Smooth muscle cell (in vitro differentiated cells): ENCODE measurements around the gene PCDHGA11. TPM values are rescaled to one million over a fixed set of nuclear protein-coding genes. Genes with fewer than 3 reads are reported as not detected.
"Not testable (repeated sequence)": the region's sequence is repeated elsewhere in the genome, so short reads cannot be mapped to it uniquely, and the experiment has no call there.

Experiments used
- DNase-seq: peaks from one replicate; lab custom pipeline; 2025; ENCODE audit not compliant: unreplicated experiment; lab: John Stamatoyannopoulos, UW
- H2AFZ ChIP-seq: fragments of 200-600 bp; sonication (generic); 2 replicates; pipeline ENCODE4 v1.6.0; 2016; ENCODE audit warnings: antibody characterized with exemption, low read depth, mild to moderate bottlenecking
- H3F3A ChIP-seq: fragments of 200-600 bp; sonication (generic); 2 replicates; pipeline ENCODE4 v1.6.0; 2017; ENCODE audit warnings: antibody characterized with exemption, low read depth
- H3K27ac ChIP-seq: fragments of 200-600 bp; sonication (generic); 2 replicates; pipeline ENCODE4 v1.5.1; 2016; ENCODE audit warnings: low read depth, mild to moderate bottlenecking
- H3K27me3 ChIP-seq: fragments of 200-600 bp; sonication (generic); 2 replicates; pipeline ENCODE4 v1.6.1; 2016; ENCODE audit warnings: low read depth, mild to moderate bottlenecking
- H3K36me3 ChIP-seq: fragments of 200-600 bp; sonication (generic); 2 replicates; pipeline ENCODE4 v1.5.1; 2016; ENCODE audit warnings: low read depth
- H3K4me1 ChIP-seq: fragments of 200-600 bp; sonication (generic); 2 replicates; pipeline ENCODE4 v1.5.1; 2016; ENCODE audit warnings: low read depth
- H3K4me2 ChIP-seq: fragments of 200-600 bp; sonication (generic); 2 replicates; pipeline ENCODE4 v1.6.0; 2016; ENCODE audit warnings: mild to moderate bottlenecking
- H3K4me3 ChIP-seq: fragments of 200-600 bp; sonication (generic); 2 replicates; pipeline ENCODE4 v1.5.1; 2016; ENCODE audit warnings: mild to moderate bottlenecking
- H3K79me2 ChIP-seq: fragments of 200-600 bp; sonication (generic); 2 replicates; pipeline ENCODE4 v1.6.0; 2016; ENCODE audit warnings: low read depth, mild to moderate bottlenecking
- H3K9ac ChIP-seq: fragments of 200-600 bp; sonication (generic); 2 replicates; pipeline ENCODE4 v1.6.0; 2016; ENCODE audit warnings: low read depth
- H3K9me3 ChIP-seq: fragments of 200-600 bp; sonication (generic); replicated peaks from 2 replicates; pipeline ENCODE4 v1.5.1; 2016; ENCODE audit warnings: low read depth
- H4K20me1 ChIP-seq: fragments of 200-600 bp; sonication (generic); 2 replicates; pipeline ENCODE4 v1.6.0; 2016; ENCODE audit warnings: low read depth
- CTCF ChIP-seq: fragments of 200-600 bp; sonication (generic); IDR thresholded peaks from 2 replicates; pipeline ENCODE4 v1.5.1; 2017; ENCODE audit warnings: borderline replicate concordance, mild to moderate bottlenecking, antibody characterized with exemption; ENCODE audit not compliant: insufficient read depth, poor library complexity, severe bottlenecking
- WGBS: methylation state at CpG from one replicate; pipeline ENCODE4 v1.1.7; 2016; ENCODE audit warnings: low lambda C conversion rate; 5-methylcytosine and 5-hydroxymethylcytosine counted together
- polyA plus RNA-seq: library from polyadenylated mRNA; unstranded; fragments of >200 nt; fragmentation: Nextera tagmentation; extraction: Ambion mirVana; gene quantifications from 2 replicates; pipeline ENCODE4 v1.2.1, GENCODE V29; 2016
- total RNA-seq: library from RNA; depleted of rRNA; stranded (reverse); fragments of >200 nt; gene quantifications from 2 replicates; pipeline ENCODE4 v1.2.3, GENCODE V29; 2014

PCDHGA11 gene
- total and polyA plus RNA-seq, 2 experiments from 2014 or later = 8.0 to 8.7 TPM

- peak; percentile 64 for TF ChIP-seq CTCF
- Histone ChIP-seq H3K36me3 (peaks cover 7% of the 10 kb centered on the region), H4K20me1 (no peaks in the 10 kb centered on the region), H3K4me1 (peaks cover 5% of the 10 kb centered on the region), H3F3A (no peaks in the 10 kb centered on the region), H3K9me3 (no peaks in the 10 kb centered on the region), H2AFZ (peak within 1 kb of the TSS; percentile 92), H3K79me2 (peaks cover 36% of the 10 kb centered on the region), H3K4me3 (peak within 1 kb of the TSS; percentile 66), H3K9ac (peak within 1 kb of the TSS; percentile 63), H3K27me3 (no peaks in the 10 kb centered on the region), H3K27ac (peak within 1 kb of the TSS; percentile 55), H3K4me2 (peak within 1 kb of the TSS; percentile 86)
- no peak for DNase-seq
- WGBS = 38% methylated on average over 31 of the region's 31 CpGs
Measured at GRCh38 chr5:141412854-141413539, 7.9 kb upstream of the PCDHGA11 start, which contains the start of gene PCDHGA10. TSS of gene PCDHGA10 (plus strand) at chr5:141412987. CDS start at chr5:141413176, 189 bp downstream.

DNA sequence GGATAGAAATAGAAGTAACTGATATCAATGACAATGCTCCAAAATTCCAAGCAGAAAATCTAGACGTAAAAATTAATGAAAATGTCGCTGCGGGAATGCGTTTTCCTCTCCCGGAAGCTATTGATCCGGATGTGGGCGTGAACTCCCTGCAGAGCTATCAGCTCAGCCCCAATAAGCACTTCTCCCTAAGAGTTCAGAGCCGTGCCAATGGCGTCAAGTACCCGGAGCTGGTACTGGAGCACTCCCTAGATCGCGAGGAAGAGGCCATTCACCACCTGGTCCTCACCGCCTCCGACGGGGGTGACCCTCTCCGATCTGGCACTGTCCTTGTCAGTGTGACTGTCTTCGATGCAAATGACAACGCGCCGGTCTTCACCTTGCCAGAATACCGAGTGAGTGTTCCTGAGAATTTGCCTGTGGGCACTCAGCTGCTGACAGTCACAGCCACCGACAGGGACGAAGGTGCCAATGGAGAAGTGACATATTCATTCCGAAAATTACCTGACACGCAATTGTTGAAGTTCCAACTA lies 7.2 kb upstream of the PCDHGA11 start:
- Histone ChIP-seq H4K20me1 (no peaks in the 10 kb centered on the region), H2AFZ (peak overlapping the region; percentile 92), H3K4me3 (peak overlapping the region; percentile 66), H3K9me3 (no peaks in the 10 kb centered on the region), H3K4me1 (peaks cover 5% of the 10 kb centered on the region), H3K27ac (no peak overlapping the region), H3K9ac (no peak overlapping the region), H3K36me3 (peaks cover 7% of the 10 kb centered on the region), H3K4me2 (peak overlapping the region; percentile 86), H3F3A (no peaks in the 10 kb centered on the region), H3K79me2 (peaks cover 38% of the 10 kb centered on the region), H3K27me3 (no peaks in the 10 kb centered on the region)
- no peak for DNase-seq
- WGBS = 64% methylated on average over 25 of the region's 25 CpGs
- TF ChIP-seq CTCF = no peak

DNA sequence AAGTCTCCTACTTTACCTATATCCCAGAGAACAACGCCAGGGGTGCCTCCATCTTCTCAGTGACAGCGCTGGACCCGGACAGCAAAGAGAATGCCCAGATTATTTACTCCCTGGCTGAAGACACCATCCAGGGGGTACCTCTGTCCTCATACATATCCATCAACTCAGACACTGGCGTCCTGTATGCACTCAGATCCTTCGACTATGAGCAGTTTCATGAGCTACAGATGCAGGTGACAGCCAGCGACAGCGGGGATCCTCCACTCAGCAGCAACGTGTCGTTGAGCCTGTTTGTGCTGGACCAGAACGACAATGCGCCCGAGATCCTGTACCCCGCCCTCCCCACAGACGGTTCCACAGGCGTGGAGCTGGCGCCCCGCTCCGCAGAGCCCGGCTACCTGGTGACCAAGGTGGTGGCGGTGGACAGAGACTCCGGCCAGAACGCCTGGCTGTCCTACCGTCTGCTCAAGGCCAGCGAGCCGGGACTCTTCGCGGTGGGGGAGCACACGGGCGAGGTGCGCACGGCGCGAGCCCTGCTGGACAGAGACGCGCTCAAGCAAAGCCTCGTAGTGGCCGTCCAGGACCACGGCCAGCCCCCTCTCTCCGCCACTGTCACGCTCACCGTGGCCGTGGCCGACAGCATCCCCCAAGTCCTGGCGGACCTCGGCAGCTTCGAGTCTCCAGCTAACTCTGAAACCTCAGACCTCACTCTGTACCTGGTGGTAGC lies 6.1 kb upstream of the PCDHGA11 start:
- H3K4me3 ChIP-seq, H3K27me3 ChIP-seq, DNase-seq, H3K27ac ChIP-seq, H3K9me3 ChIP-seq, H2AFZ ChIP-seq, H3K4me2 ChIP-seq, H3F3A ChIP-seq, H4K20me1 ChIP-seq, H3K9ac ChIP-seq, H3K4me1 ChIP-seq, H3K36me3 ChIP-seq: not testable (repeated sequence)
- WGBS = 98% methylated on average over 45 of the region's 46 CpGs
- H3K79me2 ChIP-seq = peaks cover 46% of the 10 kb centered on the region

- not testable (repeated sequence) for H3K4me1 ChIP-seq, H3K4me3 ChIP-seq, H3K9ac ChIP-seq, H3K27ac ChIP-seq, H4K20me1 ChIP-seq, DNase-seq, H2AFZ ChIP-seq, H3K4me2 ChIP-seq, H3K27me3 ChIP-seq, H3F3A ChIP-seq, H3K9me3 ChIP-seq
- Histone ChIP-seq H3K36me3 (peaks cover 12% of the 10 kb centered on the region), H3K79me2 (peaks cover 52% of the 10 kb centered on the region)
- WGBS = 99% methylated on average over 24 of the region's 24 CpGs
Measured at GRCh38 chr5:141415275-141415618, 5.6 kb upstream of the PCDHGA11 start.
